HG03432 (cell line): ENCODE results near the gene UBE2F.
A peak's percentile ranks its signal among the peaks of the same experiment; 100 is the strongest.
"Not testable (repeated sequence)": the region's sequence is repeated elsewhere in the genome, so short reads cannot be mapped to it uniquely, and the experiment has no call there.

Experiments used
- ATAC-seq: cut with Tn5 transposase; IDR thresholded peaks from one replicate; pipeline ENCODE4 v1.9.1; 2021; ENCODE audit warnings: mild to moderate bottlenecking, moderate library complexity; ENCODE audit not compliant: unreplicated experiment

UBE2F gene

GRCh38 chr2:237977380-237977779, 10.6 kb downstream of the UBE2F start:
- no peak for ATAC-seq

- ATAC-seq: no peak
These were observed 11.4 kb downstream of the UBE2F start for GRCh38 chr2:237978058-237978712.

GRCh38 chr2:237979331-237979730, 12.5 kb downstream of the UBE2F start:
- no peak for ATAC-seq

GRCh38 chr2:237980087-237980486, 13.3 kb downstream of the UBE2F start:
- ATAC-seq: no peak

- no peak for ATAC-seq
These were observed 13.9 kb downstream of the UBE2F start for GRCh38 chr2:237980751-237981150.

- not testable (repeated sequence) for ATAC-seq
These were observed 14.8 kb downstream of the UBE2F start for GRCh38 chr2:237981621-237982020.

- ATAC-seq: no peak
These were observed 15.4 kb downstream of the UBE2F start for GRCh38 chr2:237982039-237982725.

GRCh38 chr2:237983922-237984321, 17.1 kb downstream of the UBE2F start:
- ATAC-seq: no peak

- no peak for ATAC-seq
These were observed 20.5 kb downstream of the UBE2F start for GRCh38 chr2:237987268-237987667.

GRCh38 chr2:237993701-237994100, 26.9 kb downstream of the UBE2F start:
- ATAC-seq: no peak

- ATAC-seq: no peak
These were observed 28.2 kb downstream of the UBE2F start for GRCh38 chr2:237995036-237995435.

GRCh38 chr2:237996021-237996593, 29.3 kb downstream of the UBE2F start:
- ATAC-seq: no peak

- ATAC-seq: no peak
These were observed 30.7 kb downstream of the UBE2F start for GRCh38 chr2:237997521-237997920.

GRCh38 chr2:237998530-237998929, 31.7 kb downstream of the UBE2F start:
- peak; percentile 83 for ATAC-seq

GRCh38 chr2:238003234-238004031, 36.6 kb downstream of the UBE2F start:
- no peak for ATAC-seq

- ATAC-seq: no peak
These were observed 37.4 kb downstream of the UBE2F start for GRCh38 chr2:238004077-238004830.

GRCh38 chr2:238005528-238005927, 38.7 kb downstream of the UBE2F start:
- no peak for ATAC-seq

GRCh38 chr2:238006510-238006909, 39.7 kb downstream of the UBE2F start:
- ATAC-seq: no peak

GRCh38 chr2:238007924-238008323, 41.1 kb downstream of the UBE2F start:
- no peak for ATAC-seq

GRCh38 chr2:238009563-238009962, 42.7 kb downstream of the UBE2F start:
- ATAC-seq: no peak

- ATAC-seq: no peak
These were observed 43.8 kb downstream of the UBE2F start for GRCh38 chr2:238010572-238010971.
